Measurements from ENCODE around the gene KCNK4. TPM values are rescaled to one million over a fixed set of nuclear protein-coding genes. Genes with fewer than 3 reads are reported as not detected.

KCNK4 gene
- total RNA-seq, 1 experiment from 2014 or later = 0.26 TPM

DNA sequence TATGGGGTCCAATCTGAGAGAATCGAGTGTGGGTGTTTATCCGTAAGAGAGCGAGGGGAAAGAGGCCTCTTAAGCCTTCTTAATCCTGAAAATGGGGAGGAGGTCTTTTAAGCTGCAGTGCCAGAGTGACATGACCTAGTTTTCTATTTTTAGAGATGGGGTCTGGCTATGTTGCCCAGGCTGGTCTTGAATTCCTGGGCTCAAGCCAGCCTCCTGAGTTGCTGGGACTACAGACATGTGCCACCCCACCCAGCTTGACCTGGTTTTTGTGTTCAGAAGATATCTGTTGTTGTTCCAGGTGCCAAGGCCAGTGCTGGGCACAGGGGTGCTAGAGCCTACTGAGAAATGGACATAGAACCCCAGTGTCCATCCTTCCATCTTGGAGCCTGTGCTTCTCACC is 8.0 kb upstream of the KCNK4 start:
- DNase-seq (ENCODE audit: low spot score) = no peak
- CTCF ChIA-PET = interaction anchor here (1.2 kb wide), 1 partner anchor 18 kb away, joined by 3 read pairs; no protein-coding TSS in a partner anchor
- H3K27me3 ChIP-seq (replicated peaks; ENCODE audit: insufficient read depth, low read depth, low read length, poor library complexity) = no peaks in the 10 kb centered on the region
- peaks cover 13% of the 10 kb centered on the region for H3K4me1 ChIP-seq (ENCODE audit: insufficient read depth, low read length, poor library complexity, severe bottlenecking)
- no peak overlapping the region for H3K4me3 ChIP-seq (ENCODE audit: low read depth, low read length, poor library complexity, severe bottlenecking)
- BruUV-seq (replicated peaks) = no TSS peak
- H3K27ac ChIP-seq (ENCODE audit: low read depth, low read length, poor library complexity, severe bottlenecking) = no peak overlapping the region
- intact Hi-C loops (cut with micrococcal nuclease; ENCODE audit: unreplicated experiment) = no loop called here
- peaks cover 12% of the 10 kb centered on the region for H3K36me3 ChIP-seq (ENCODE audit: insufficient read depth, low read length, poor library complexity, severe bottlenecking)
- H3K9me3 ChIP-seq (ENCODE audit: low read depth, low read length, poor library complexity, severe bottlenecking) = no peaks in the 10 kb centered on the region
- no peak for TF ChIP-seq EZH2 (IDR thresholded peaks at IDR 0.05; ENCODE audit: borderline replicate concordance, low read depth, low read length, poor library complexity, severe bottlenecking)
- TF ChIP-seq, protein P1, sequence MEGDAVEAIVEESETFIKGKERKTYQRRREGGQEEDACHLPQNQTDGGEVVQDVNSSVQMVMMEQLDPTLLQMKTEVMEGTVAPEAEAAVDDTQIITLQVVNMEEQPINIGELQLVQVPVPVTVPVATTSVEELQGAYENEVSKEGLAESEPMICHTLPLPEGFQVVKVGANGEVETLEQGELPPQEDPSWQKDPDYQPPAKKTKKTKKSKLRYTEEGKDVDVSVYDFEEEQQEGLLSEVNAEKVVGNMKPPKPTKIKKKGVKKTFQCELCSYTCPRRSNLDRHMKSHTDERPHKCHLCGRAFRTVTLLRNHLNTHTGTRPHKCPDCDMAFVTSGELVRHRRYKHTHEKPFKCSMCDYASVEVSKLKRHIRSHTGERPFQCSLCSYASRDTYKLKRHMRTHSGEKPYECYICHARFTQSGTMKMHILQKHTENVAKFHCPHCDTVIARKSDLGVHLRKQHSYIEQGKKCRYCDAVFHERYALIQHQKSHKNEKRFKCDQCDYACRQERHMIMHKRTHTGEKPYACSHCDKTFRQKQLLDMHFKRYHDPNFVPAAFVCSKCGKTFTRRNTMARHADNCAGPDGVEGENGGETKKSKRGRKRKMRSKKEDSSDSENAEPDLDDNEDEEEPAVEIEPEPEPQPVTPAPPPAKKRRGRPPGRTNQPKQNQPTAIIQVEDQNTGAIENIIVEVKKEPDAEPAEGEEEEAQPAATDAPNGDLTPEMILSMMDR (conservative IDR thresholded peaks at IDR 0.05; ENCODE audit: low read depth, low read length) = no peak
- POLR2A ChIA-PET (ENCODE audit: low non-redundant PET) = no interaction called here

DNA sequence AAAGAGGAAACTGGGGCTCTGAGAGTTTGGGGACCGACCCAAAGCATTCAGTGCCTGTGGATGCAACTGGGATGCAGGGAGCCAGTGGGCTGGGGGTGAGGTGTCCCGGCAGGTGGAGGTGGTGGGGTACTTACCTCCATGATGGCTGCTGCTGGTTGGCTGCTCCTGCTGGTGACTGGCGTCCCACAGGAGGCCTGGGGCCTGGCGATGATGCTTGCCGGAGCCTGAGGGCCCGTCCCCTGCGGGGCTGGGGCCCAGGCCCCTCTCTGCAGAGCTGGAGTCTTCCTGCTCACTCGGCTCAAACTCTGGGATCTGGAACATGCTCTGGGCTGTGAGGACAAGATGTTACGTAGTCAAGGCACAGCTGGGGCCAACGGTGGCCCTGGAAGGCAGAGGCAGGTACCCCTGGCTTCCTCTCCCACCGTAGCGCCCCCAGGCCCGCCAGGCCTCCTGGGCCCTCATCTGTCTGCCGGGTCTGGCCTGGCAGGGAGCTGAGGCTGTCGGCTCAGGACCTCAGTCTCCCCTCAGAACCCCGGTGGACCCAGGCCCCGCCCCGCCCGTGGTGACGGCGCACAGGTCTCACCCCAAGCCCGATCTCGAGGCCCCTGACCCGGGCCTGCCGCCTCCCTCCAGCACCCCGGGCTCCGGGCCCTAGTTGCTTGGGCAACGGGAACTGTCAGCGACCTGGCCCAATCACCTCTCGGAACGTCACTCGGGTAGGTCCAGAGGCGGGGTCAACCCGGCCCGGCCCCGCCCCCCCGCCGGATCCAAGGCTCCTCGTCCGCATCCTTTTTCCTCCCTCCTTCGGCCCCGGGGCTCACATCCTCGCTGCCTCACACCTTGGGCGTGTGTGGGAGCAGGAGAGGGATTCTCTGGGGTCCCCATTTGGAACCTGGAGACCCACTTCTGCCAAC is 6.8 kb upstream of the KCNK4 start, which contains the start of gene BAD:
BAD (minus strand) TSS at position 618 of the 914 bp plus-strand sequence; CDS start at position 321, 297 bp downstream.
- CTCF ChIA-PET = interaction anchor here (1.1 to 1.6 kb wide), 2 partner anchors 13 to 16 kb away, joined by 3 to 7 read pairs; no protein-coding TSS in a partner anchor
- no peaks in the 10 kb centered on the region for H3K27me3 ChIP-seq (replicated peaks; ENCODE audit: insufficient read depth, low read depth, low read length, poor library complexity)
- TF ChIP-seq EZH2 (IDR thresholded peaks at IDR 0.05; ENCODE audit: borderline replicate concordance, low read depth, low read length, poor library complexity, severe bottlenecking) = no peak
- TF ChIP-seq, protein P1 (conservative IDR thresholded peaks at IDR 0.05; ENCODE audit: low read depth, low read length) = no peak
- H3K36me3 ChIP-seq (ENCODE audit: insufficient read depth, low read length, poor library complexity, severe bottlenecking) = peaks cover 6% of the 10 kb centered on the region
- peak; percentile 97 for DNase-seq (ENCODE audit: low spot score)
- peak within 1 kb of the TSS; percentile 87 for H3K4me3 ChIP-seq (ENCODE audit: low read depth, low read length, poor library complexity, severe bottlenecking)
- peak within 1 kb of the TSS; percentile 73 for H3K27ac ChIP-seq (ENCODE audit: low read depth, low read length, poor library complexity, severe bottlenecking)
- POLR2A ChIA-PET (ENCODE audit: low non-redundant PET) = no interaction called here
- TSS peak; percentile 56 for BruUV-seq (replicated peaks)
- peaks cover 13% of the 10 kb centered on the region for H3K4me1 ChIP-seq (ENCODE audit: insufficient read depth, low read length, poor library complexity, severe bottlenecking)
- intact Hi-C loops (cut with micrococcal nuclease; ENCODE audit: unreplicated experiment) = loop anchor here (2.0 kb wide), 1 partner anchor 14 kb away; no protein-coding TSS in a partner anchor
- no peaks in the 10 kb centered on the region for H3K9me3 ChIP-seq (ENCODE audit: low read depth, low read length, poor library complexity, severe bottlenecking)

DNA sequence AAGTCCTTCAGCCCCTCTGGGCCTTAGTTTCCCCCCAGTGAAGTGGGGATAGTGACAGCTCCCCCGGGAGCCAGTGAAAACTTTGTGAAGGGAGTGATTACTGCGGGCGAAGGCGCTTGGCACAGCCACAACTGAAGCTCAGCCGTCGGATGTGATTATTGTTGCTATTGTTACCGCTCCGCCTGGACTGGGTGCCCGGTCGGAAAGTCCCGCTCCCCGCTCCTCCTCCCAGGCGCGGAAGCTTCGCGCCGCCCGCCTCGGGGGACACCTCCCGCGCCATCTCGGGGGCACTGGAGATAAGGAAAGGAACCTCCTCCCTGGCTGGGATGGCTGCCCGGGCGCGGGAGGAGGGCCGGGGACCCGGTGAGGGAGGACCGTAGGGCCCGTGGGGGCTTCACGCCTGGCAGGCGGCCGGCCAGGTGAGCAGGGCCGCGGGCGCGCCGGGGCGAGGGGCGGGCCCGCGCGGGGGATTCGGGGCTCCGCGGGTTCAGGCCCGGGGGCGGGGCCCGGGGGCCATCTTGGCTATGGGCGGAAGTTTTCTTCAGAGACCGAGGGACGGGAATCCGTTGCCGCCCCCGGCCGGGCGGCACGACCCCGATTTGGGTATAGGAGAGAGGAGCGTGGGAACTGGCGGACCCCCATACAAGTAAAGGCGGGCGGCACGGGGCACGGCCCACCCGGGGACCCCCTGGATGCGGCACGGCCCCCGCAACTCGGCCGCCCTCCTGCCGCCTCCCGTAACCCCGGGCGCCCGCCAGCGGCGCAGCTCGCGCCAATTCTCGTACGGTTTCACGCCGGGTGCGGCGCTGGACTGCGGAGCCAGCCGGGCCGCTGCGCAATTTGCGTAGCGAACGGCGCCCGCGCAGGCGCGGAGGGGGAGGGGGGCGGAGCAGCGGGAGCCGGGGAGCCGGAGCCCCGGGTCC is 5.9 kb upstream of the KCNK4 start, which contains the start of gene GPR137:
GPR137 (plus strand) TSS at position 887 of the 923 bp plus-strand sequence. CDS start 677 bp downstream, outside the sequence.
- Histone ChIP-seq H3K9me3 (ENCODE audit: low read depth, low read length, poor library complexity, severe bottlenecking) (no peaks in the 10 kb centered on the region), H3K36me3 (ENCODE audit: insufficient read depth, low read length, poor library complexity, severe bottlenecking) (peaks cover 6% of the 10 kb centered on the region), H3K4me1 (ENCODE audit: insufficient read depth, low read length, poor library complexity, severe bottlenecking) (peaks cover 13% of the 10 kb centered on the region), H3K4me3 (ENCODE audit: low read depth, low read length, poor library complexity, severe bottlenecking) (peak within 1 kb of the TSS; percentile 87), H3K27ac (ENCODE audit: low read depth, low read length, poor library complexity, severe bottlenecking) (peak within 1 kb of the TSS; percentile 73), H3K27me3 (replicated peaks; ENCODE audit: insufficient read depth, low read depth, low read length, poor library complexity) (peaks cover 2% of the 10 kb centered on the region)
- no peak for TF ChIP-seq EZH2 (IDR thresholded peaks at IDR 0.05; ENCODE audit: borderline replicate concordance, low read depth, low read length, poor library complexity, severe bottlenecking)
- TF ChIP-seq, protein P1 (conservative IDR thresholded peaks at IDR 0.05; ENCODE audit: low read depth, low read length) = no peak
- DNase-seq (ENCODE audit: low spot score) = peak; percentile 92
- intact Hi-C loops (cut with micrococcal nuclease; ENCODE audit: unreplicated experiment) = loop anchor here (2.0 kb wide), 1 partner anchor 14 kb away; no protein-coding TSS in a partner anchor
- POLR2A ChIA-PET (ENCODE audit: low non-redundant PET) = no interaction called here
- TSS peak; percentile 50 for BruUV-seq (replicated peaks)
- CTCF ChIA-PET = interaction anchor here (0.7 to 1.6 kb wide), 3 partner anchors 14 to 65 kb away, joined by 3 to 8 read pairs (median 7); no protein-coding TSS in a partner anchor

All from A673 (cell line).